ENCODE data around the gene DCLK1.

DNA sequence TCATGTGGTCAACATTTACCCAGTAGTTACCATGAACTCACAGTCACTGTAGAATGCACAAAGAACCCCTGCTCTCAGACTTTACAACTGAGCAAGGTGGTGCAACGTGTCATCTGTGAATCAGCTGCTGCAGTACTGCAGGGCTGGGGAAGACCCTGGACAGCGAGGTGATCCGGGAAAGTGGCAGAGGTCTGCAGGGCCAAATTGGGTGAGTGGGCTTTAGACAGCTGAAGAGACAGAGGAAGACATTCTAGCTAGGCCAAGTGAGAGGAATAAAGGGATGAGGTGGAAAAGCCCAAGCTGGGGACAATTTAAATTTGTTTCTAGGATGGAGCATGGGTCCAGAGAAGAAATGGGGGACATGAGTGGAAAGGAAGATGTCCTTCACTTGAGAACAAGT lies 270.5 kb downstream of the DCLK1 start:
- TF ChIP-seq, protein P1, sequence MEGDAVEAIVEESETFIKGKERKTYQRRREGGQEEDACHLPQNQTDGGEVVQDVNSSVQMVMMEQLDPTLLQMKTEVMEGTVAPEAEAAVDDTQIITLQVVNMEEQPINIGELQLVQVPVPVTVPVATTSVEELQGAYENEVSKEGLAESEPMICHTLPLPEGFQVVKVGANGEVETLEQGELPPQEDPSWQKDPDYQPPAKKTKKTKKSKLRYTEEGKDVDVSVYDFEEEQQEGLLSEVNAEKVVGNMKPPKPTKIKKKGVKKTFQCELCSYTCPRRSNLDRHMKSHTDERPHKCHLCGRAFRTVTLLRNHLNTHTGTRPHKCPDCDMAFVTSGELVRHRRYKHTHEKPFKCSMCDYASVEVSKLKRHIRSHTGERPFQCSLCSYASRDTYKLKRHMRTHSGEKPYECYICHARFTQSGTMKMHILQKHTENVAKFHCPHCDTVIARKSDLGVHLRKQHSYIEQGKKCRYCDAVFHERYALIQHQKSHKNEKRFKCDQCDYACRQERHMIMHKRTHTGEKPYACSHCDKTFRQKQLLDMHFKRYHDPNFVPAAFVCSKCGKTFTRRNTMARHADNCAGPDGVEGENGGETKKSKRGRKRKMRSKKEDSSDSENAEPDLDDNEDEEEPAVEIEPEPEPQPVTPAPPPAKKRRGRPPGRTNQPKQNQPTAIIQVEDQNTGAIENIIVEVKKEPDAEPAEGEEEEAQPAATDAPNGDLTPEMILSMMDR (IDR thresholded peaks at IDR 0.05; ENCODE audit: insufficient read depth, low read length), result no peak
- no peak for TF ChIP-seq POLR2AphosphoS5 (IDR thresholded peaks at IDR 0.05; ENCODE audit: low read depth)
